HG03135 (cell line): ENCODE results near the gene EPS8L2.

Source experiments
- ATAC-seq: cut with Tn5 transposase; IDR thresholded peaks from one replicate; pipeline ENCODE4 v1.9.1; 2021; ENCODE audit warnings: mild to moderate bottlenecking, moderate library complexity; ENCODE audit not compliant: unreplicated experiment

Gene EPS8L2

DNA sequence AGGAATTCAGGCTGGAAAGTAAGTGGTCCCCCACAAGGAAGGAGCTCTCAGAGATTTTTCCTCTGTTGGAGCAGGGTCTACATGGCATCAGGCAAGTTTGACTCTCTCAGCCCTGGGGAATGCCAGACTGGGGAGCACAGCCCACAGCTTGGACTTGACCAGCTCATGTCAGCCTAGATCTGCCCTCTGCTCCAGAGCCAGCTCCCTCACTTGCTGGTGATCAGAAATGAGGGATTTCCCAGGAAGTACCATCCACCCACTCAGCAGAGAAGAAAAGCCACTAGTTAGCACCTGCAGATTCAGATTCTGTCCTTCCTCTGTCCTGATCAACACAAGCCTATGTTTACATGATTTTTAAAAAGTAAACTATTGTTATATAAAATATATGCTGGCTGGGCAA lies 54.2 kb downstream of the EPS8L2 start:
- no peak for ATAC-seq

DNA sequence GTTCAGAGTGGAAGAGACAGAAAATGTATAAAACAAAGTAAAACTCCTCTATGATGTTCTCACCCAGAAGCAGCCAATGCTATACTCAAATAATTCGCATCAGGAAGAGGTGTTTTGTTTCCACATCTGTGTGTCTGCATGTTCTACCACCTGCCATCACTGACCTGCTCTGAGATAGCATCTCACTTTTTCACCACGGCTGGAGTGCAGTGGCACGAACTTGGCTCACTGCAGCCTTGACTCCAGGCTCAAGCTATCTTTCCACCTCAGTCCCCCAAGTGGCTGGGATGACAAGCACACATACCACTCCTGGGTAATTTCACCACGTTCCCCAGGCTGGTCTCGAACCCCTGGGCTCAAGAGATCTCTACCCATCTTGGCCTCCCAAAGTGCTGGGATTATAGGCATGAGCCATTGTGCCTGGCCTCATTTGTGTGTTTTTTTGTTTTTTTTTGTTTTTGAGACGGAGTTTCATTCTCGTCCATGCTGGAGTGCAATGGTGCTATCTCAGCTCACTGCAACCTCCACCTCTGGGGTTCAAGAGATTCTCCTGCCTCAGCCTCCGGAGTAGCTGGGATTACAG lies 55.6 kb downstream of the EPS8L2 start:
- no peak for ATAC-seq

DNA sequence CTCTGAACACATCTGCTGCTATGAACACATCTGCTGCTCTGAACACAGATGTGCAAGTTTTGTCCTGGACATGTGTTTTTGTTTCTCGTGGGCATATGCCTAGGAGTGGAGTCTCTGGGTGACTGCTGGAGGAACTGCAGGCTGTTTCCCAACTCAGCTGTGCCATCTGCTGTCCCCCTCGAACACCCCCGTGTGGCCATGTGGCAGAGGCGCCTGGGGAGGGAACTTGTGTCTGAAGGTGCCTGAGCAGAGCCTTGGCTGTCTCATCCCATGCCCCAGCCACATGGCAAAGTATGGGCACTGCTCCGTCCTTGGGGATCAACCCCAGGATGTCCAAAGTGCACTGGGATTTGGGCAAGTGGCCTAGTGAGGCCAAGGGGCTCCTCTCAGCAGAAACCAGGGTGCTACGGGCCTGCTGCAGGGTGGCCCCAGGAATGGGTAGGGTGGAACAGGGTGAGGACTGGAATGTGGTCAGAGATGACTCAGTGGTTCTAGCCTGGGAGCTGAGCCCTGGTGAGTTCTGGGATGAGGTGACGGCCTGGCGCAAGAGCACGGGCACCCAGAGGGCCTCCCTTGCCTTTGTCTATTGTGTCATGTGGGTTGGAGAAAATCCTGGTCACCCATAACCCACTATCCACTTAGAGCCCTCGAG lies 56.5 kb downstream of the EPS8L2 start:
- ATAC-seq = no peak

DNA sequence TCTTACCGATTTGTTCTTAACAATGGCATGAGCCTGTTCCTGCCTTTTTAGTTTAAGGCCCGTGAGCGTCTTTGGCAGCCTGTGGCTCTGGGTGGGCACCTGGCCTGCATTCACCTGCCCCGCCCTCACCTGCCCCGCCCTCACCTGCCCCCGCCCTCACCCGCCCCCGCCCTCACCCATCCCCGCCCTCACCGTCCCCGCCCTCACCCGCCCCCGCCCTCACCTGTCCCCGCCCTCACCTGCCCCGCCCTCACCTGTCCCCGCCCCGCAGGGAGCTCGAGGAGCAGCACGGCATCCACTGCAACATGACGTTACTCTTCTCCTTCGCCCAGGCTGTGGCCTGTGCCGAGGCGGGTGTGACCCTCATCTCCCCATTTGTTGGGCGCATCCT lies 57.0 kb downstream of the EPS8L2 start:
- no peak for ATAC-seq

GRCh38 chr11:763549-764321 lies 57.7 kb downstream of the EPS8L2 start:
- ATAC-seq = no peak

DNA sequence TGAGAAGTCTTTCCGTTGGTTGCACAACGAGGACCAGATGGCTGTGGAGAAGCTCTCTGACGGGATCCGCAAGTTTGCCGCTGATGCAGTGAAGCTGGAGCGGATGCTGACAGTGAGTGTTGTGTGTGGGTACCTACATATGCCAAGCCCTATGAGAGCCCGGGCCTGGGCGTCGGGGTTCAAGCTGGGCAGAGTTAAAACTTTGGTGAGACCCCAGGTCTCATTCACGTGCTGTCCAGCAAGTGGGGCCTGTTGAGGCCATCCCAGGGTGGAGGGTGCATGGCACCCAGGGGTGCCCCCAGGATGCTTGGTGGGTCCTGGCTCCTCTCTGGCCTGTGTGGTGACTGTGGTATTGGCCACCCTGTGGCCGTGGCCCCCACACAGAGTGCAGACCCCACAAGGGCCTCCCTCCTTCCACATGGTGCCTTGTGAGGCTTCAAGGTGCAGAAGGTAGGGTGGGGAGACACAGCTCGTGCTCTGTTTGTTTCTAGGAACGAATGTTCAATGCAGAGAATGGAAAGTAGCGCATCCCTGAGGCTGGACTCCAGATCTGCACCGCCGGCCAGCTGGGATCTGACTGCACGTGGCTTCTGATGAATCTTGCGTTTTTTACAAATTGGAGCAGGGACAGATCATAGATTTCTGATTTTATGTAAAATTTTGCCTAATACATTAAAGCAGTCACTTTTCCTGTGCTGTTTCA lies 58.4 kb downstream of the EPS8L2 start:
- ATAC-seq = no peak

DNA sequence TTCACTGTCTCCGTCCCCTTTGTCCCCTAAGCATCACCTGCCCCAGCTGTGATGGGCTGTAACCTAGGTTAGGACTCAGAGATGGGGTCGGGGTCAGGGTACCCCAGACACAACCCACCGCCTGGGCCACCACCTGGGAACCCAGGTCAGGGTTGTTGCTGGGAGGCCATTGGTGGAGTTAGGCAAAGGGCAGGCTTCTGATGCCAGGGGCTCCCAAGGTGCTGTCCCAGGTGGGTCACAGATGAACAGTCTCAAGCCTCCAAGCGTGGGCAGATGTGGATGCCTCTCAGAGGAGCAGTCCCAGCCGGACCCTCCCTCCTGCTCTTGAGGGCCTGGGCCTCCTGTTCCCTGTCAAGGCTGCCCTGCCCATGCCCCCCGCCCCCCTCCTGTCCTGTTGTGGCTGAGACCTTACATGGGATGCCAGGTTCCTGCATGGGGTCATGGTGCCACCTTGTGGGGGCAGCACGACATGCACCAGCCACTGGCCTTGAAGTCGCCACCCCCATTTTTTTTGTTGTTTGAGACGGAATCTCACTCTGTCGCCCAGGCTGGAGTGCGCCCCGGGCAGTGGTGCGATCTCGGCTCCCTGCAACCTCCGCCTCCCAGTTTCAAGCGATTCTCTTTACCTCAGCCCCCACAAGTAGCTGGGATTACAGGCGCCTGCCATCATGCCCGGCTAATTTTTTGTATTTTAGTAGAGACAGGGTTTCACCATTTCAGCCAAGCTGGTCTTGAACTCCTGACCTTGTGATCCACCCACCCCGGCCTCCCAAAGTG lies 59.2 kb downstream of the EPS8L2 start:
- no peak for ATAC-seq

DNA sequence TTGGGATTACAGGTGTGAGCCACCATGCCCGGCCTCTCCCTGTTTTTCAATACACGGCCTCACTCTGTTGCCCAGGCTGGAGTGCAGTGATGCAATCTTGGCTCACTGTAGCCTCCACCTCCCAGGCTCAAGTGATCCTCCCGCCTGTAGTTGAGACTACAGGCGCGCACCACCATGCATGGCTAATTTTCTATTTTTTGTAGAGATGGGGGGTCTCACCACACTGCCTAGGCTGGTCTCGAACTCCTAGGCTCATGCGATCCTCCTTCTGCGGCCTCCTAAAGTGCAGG lies 59.7 kb downstream of the EPS8L2 start:
- ATAC-seq = no peak

- ATAC-seq = no peak
Measured at GRCh38 chr11:766106-766935, 60.3 kb downstream of the EPS8L2 start.

DNA sequence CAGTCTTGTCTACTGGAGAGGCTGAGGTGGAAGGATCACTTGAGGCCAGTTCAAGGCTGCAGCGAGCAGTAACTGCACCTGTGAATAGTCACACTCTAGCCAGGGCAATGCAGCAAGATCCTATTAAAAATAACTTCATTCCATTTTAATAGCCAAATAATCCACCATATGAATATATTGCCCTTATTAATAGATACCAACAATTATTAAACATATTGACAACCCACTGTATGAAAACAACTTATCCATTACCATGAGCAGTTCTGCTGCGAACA lies 60.8 kb downstream of the EPS8L2 start:
- no peak for ATAC-seq

- ATAC-seq = no peak
Measured at GRCh38 chr11:767238-767637, 61.2 kb downstream of the EPS8L2 start.

GRCh38 chr11:769887-770641 lies 64.0 kb downstream of the EPS8L2 start:
- no peak for ATAC-seq

- no peak for ATAC-seq
Measured at GRCh38 chr11:770642-771616, 64.9 kb downstream of the EPS8L2 start.

- no peak for ATAC-seq
Measured at GRCh38 chr11:771617-772204, 65.7 kb downstream of the EPS8L2 start.

GRCh38 chr11:772429-773390 lies 66.7 kb downstream of the EPS8L2 start:
- no peak for ATAC-seq

GRCh38 chr11:773425-773824 lies 67.4 kb downstream of the EPS8L2 start:
- no peak for ATAC-seq

DNA sequence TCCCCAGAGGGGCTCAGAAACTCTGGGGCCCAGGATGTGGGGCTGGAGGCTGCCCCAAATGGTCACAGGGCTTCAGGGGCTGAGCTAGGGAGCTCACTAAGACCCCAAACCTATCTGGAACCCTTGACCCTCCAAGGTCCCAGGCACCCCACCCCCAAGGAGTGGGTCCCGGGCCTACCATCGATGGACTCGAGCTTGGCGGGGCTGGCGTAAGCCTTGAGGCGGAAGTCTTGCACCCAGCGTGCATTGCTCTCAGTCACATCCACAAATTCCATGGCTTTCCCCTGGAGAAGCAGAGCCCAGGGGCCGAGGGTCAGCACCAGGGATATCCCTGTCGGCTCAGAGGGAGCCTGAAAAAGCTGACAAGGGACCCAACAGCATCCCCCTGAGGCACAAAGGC lies 67.8 kb downstream of the EPS8L2 start:
- no peak for ATAC-seq
